ENCODE data around the gene SRC. TPM values are rescaled to one million over a fixed set of nuclear protein-coding genes. Genes with fewer than 3 reads are reported as not detected.

SRC gene
- total and polyA plus RNA-seq, 8 donors, result 37.4 to 93.0 (median 71.5) TPM

DNA sequence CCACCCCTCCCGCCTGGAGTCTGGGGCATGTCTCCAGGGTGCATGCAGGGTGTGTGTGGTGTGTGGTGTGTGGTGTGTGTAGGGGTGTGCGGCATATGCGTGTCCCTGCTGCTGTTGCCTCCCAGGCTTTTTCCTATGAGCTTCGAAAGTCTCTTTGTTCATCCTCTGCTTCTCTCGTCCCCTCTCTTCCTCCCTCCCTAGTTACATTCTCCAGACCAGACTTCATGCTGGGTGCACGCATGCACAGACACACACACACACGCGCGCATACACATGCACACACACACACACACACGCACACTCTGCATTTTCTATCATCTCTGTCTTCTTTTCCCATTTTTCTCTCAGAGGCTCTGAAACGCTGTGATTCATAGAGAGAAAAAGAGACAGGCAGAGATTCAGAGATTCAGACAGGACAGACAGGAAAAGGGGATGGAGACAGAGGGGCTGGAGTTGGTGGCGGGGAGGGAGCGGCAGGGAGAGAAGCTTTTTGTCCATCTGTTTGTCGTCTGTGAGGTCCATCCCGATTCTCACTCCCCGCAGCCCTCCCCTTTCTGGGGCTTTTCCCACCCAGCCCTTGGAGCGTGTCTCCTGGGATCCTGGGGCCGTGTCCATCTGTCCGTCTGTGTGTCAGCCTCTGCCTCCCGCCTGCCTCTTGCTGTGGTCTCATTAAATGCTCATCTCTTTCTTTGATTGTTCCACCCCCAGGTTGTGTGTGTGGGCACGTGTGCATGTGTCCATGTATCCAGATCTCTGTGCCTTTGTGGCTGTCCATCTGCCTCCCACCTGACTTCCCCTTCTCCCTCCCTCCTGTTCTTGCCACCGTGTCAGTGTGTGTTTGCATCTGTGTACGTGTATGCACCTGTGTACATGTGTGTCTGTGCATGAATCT, 62.6 kb downstream of the SRC start:
- peaks cover 0 to 40% of the 10 kb centered on the region in 2 donors for H3K27me3 ChIP-seq
- TF ChIP-seq, protein P1, sequence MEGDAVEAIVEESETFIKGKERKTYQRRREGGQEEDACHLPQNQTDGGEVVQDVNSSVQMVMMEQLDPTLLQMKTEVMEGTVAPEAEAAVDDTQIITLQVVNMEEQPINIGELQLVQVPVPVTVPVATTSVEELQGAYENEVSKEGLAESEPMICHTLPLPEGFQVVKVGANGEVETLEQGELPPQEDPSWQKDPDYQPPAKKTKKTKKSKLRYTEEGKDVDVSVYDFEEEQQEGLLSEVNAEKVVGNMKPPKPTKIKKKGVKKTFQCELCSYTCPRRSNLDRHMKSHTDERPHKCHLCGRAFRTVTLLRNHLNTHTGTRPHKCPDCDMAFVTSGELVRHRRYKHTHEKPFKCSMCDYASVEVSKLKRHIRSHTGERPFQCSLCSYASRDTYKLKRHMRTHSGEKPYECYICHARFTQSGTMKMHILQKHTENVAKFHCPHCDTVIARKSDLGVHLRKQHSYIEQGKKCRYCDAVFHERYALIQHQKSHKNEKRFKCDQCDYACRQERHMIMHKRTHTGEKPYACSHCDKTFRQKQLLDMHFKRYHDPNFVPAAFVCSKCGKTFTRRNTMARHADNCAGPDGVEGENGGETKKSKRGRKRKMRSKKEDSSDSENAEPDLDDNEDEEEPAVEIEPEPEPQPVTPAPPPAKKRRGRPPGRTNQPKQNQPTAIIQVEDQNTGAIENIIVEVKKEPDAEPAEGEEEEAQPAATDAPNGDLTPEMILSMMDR (IDR thresholded peaks at IDR 0.05), result no peak
- peaks cover 4 to 16% of the 10 kb centered on the region in 2 donors for H3K4me1 ChIP-seq
- no peak overlapping the region for H3K4me3 ChIP-seq
- H3K27ac ChIP-seq, result no peak overlapping the region
- no peaks in the 10 kb centered on the region for H3K9me3 ChIP-seq
- ATAC-seq, result no peak
- intact Hi-C loops (cut with DNase I), result no loop called here
- peak in 1 of 4 donors; percentile 51 for DNase-seq
- peaks cover 0 to 8% of the 10 kb centered on the region in 2 donors for H3K36me3 ChIP-seq

DNA sequence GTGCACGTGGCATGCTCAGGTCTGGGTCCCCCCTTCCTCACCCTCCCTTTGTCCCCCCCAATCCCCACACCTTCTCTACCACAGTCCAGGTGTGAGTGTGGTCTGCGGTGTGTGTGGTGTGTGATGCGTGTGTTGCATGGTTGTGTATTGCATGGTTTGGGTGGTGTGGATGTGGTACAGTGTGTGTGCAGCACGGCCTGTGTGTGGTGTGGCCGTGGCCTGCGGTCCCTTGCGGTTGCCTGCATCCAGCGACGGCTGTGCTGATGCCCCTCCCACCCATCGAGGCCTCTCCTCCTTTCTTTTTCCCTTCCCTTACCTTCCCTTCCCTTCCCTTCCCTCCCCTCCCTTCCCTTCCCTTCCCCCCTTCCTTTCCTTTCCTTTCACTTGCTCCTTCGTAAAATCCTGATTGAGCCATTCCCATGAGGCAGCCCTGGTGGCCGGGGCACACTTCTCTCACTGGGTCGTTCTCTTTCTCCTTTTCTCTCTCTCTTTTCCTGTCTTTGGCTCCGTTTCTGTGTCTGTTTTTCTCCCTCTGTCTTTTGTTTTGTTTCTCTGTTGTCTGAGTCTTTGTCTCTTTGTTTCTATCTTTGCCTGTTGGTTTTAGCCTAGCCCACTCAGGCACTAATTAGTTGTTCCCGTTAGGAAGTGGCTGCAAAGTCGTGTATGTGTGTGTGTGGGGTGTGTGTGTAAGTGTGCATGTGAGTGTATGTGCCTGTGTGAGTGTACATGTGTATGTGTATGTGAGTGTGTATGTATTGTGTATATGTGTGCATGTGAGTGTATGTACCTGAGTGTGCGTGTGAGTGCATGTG, 65.7 kb downstream of the SRC start:
- Histone ChIP-seq H3K4me1 (peaks cover 0 to 10% of the 10 kb centered on the region in 2 donors), H3K4me3 (peak overlapping the region in 1 of 2 donors; percentile 13), H3K36me3 (no peaks in the 10 kb centered on the region), H3K9me3 (no peaks in the 10 kb centered on the region), H3K27me3 (peaks cover 0 to 62% of the 10 kb centered on the region in 2 donors), H3K27ac (no peak overlapping the region)
- no peak for ATAC-seq
- intact Hi-C loops (cut with DNase I), result no loop called here
- peak in 1 of 4 donors; percentile 39 for DNase-seq
- TF ChIP-seq, protein P1 (IDR thresholded peaks at IDR 0.05), result no peak

DNA sequence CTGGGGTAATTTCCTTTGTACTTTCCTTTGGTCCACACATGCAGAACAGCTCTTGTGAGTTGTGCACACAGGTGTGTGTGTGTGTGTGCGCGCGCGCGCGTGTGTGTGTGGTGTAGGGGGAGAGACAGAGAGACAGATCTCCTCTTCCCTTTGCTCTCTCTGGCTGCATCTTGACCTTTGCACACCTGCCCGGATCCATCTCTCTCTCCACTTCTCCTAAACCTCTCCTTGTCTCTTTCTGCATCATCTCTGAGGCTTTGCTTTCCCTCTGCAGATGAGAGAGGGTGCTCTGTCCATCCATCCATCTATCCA, 67.0 kb downstream of the SRC start:
- no peaks in the 10 kb centered on the region for H3K36me3 ChIP-seq
- ATAC-seq (no peak), DNase-seq (peak in 1 of 4 donors; percentile 43)
- intact Hi-C loops (cut with DNase I), result no loop called here
- TF ChIP-seq, protein P1 (IDR thresholded peaks at IDR 0.05), result no peak
- H3K4me1 ChIP-seq, result peaks cover 0 to 7% of the 10 kb centered on the region in 2 donors
- peaks cover 0 to 62% of the 10 kb centered on the region in 2 donors for H3K27me3 ChIP-seq
- no peak overlapping the region for H3K4me3 ChIP-seq
- H3K27ac ChIP-seq, result no peak overlapping the region
- H3K9me3 ChIP-seq, result no peaks in the 10 kb centered on the region

DNA sequence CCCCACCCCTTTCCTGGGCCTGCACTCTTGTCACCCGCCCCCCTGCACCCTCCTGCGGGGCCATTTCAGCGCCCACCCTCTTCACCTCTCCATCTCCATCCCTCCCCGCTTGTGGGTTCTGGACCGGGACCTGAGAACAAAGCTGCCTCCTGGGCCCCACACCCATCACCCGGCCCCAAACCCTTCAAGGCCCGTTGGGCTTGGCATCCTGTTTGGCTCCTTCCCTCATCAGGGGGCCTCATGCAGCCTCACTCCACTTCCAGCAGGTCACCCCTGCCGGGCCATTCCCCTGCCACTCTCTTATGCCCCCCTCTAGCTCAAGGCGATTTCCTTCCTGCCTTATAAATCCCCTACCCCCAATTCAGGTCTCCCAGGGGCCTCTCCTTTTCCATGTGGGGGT, 67.4 kb downstream of the SRC start:
- ATAC-seq (no peak), DNase-seq (peak in 1 of 4 donors; percentile 45)
- H3K9me3 ChIP-seq, result no peaks in the 10 kb centered on the region
- H3K36me3 ChIP-seq, result no peaks in the 10 kb centered on the region
- intact Hi-C loops (cut with DNase I), result no loop called here
- no peak overlapping the region for H3K27ac ChIP-seq
- peaks cover 0 to 61% of the 10 kb centered on the region in 2 donors for H3K27me3 ChIP-seq
- TF ChIP-seq, protein P1 (IDR thresholded peaks at IDR 0.05), result no peak
- peaks cover 0 to 7% of the 10 kb centered on the region in 2 donors for H3K4me1 ChIP-seq
- no peak overlapping the region for H3K4me3 ChIP-seq
